Panc1 (cell line): ENCODE data around the gene N4BP3. TPM values are rescaled to one million over a fixed set of nuclear protein-coding genes. Genes with fewer than 3 reads are reported as not detected.
A peak's percentile ranks its signal among the peaks of the same experiment; 100 is the strongest.

Source experiments
- ATAC-seq: fragments of 200-7000 bp; cut with Tn5 transposase; 2 replicates; pipeline ENCODE4 v1.9.1; 2020; ENCODE audit warnings: mild to moderate bottlenecking, moderate library complexity
- BruUV-seq: library from RNA; stranded (reverse); fragments of 400-500 nt; replicated peaks from 2 replicates; lab custom pipeline; 2021; lab: Mats Ljungman, UMichigan
- CTCF ChIA-PET: fragments of 300-600 bp; sonication (Branson Sonifier 250); formaldehyde crosslinking; loops from one replicate; lab custom pipeline; 2022; ENCODE audit warnings: antibody characterized with exemption; lab: Charles Lee
- POLR2A ChIA-PET: fragments of 300-600 bp; sonication (Branson Sonifier 250); formaldehyde crosslinking; loops from one replicate; lab custom pipeline; 2022; ENCODE audit warnings: antibody characterized with exemption; lab: Charles Lee
- DNase-seq: peaks from one replicate; pipeline ENCODE4 v3.0.0-alpha.2; 2010; ENCODE audit warnings: low read depth, low spot score
- H3K27ac ChIP-seq: 2 replicates; pipeline ENCODE4 v1.5.1; 2011; ENCODE audit warnings: mild to moderate bottlenecking, low read length, inconsistent platforms
- H3K27me3 ChIP-seq: fragments of 200-500 bp; sonication (Bioruptor generic); 2 replicates; pipeline ENCODE4 v1.6.0; 2014; ENCODE audit warnings: low read length, inconsistent platforms; ENCODE audit not compliant: control insufficient read depth, insufficient read depth
- H3K36me3 ChIP-seq: fragments of 200-500 bp; sonication (Bioruptor generic); 2 replicates; pipeline ENCODE4 v1.5.1; 2014; ENCODE audit warnings: inconsistent platforms, mild to moderate bottlenecking, low read length, moderate library complexity; ENCODE audit not compliant: control insufficient read depth, insufficient read depth
- H3K4me1 ChIP-seq: 2 replicates; pipeline ENCODE4 v1.5.1; 2011; ENCODE audit warnings: inconsistent platforms, mild to moderate bottlenecking, low read length, moderate library complexity; ENCODE audit not compliant: control insufficient read depth, insufficient read depth
- H3K4me3 ChIP-seq, 2 experiments: 2 replicates each; pipeline ENCODE4 v1.5.1; 2011 to 2012; ENCODE audit warnings: low read depth in 2 of 2, low read length in 2 of 2, mild to moderate bottlenecking in 2 of 2, inconsistent platforms in 1 of 2, moderate library complexity in 1 of 2
- H3K9me3 ChIP-seq: fragments of 200-500 bp; sonication (Bioruptor generic); 2 replicates; pipeline ENCODE4 v1.5.1; 2014; ENCODE audit warnings: low read depth, mild to moderate bottlenecking, inconsistent platforms, low read length, moderate library complexity; ENCODE audit not compliant: control insufficient read depth, insufficient read depth
- CTCF ChIP-seq: fragments of 450-650 bp; IDR thresholded peaks from 2 replicates; pipeline ENCODE4 v1.5.1; 2017; ENCODE audit warnings: mild to moderate bottlenecking
- POLR2AphosphoS5 ChIP-seq: IDR thresholded peaks from 2 replicates; pipeline ENCODE4 v1.6.1; 2012; ENCODE audit warnings: mild to moderate bottlenecking, low read depth, low read length, moderate library complexity
- REST ChIP-seq, 2 experiments: IDR thresholded peaks; 2 replicates each; pipeline ENCODE4 v1.6.1; 2011 to 2012; ENCODE audit warnings: low read depth in 2 of 2, control low read depth in 1 of 2, low read length in 1 of 2, mild to moderate bottlenecking in 1 of 2, moderate library complexity in 1 of 2; ENCODE audit not compliant: insufficient read depth in 1 of 2
- SIN3A ChIP-seq: IDR thresholded peaks from 2 replicates; pipeline ENCODE4 v1.6.1; 2012; ENCODE audit warnings: low read depth, mild to moderate bottlenecking, low read length, moderate library complexity, borderline replicate concordance; ENCODE audit not compliant: insufficient read depth
- TCF7L2 ChIP-seq: IDR thresholded peaks from 2 replicates; pipeline ENCODE4 v1.6.1; 2011; ENCODE audit warnings: mild to moderate bottlenecking, low read depth, low read length, inconsistent platforms
- in situ Hi-C: cut with HindIII; loops from 2 replicates; pipeline ENCODE4 v1.10.0; 2016; ENCODE audit warnings: low sequenced_read_pairs, low pct_unique_long_range_greater_than_20kb
- intact Hi-C: fragments of 100-400 bp; cut with micrococcal nuclease; formaldehyde crosslinking; loops from one replicate; pipeline ENCODE4 v1.10.0; 2022; ENCODE audit not compliant: unreplicated experiment
- total RNA-seq: library from RNA; stranded (reverse); gene quantifications from one replicate; pipeline ENCODE4 v1.2.1, GENCODE V29; 2021; ENCODE audit not compliant: unreplicated experiment

N4BP3 gene
- total RNA-seq, 1 experiment from 2014 or later, result 2.3 TPM

GRCh38 chr5:178068293-178068692 lies 45.0 kb upstream of the N4BP3 start:
- Histone ChIP-seq H3K4me3 (no peak overlapping the region), H3K4me1 (no peaks in the 10 kb centered on the region; the same call in 1 of the 2 replicates), H3K27me3 (no peaks in the 10 kb centered on the region), H3K36me3 (no peaks in the 10 kb centered on the region), H3K9me3 (no peaks in the 10 kb centered on the region), H3K27ac (no peak overlapping the region)
- ATAC-seq, result no peak
- no peak for TF ChIP-seq TCF7L2
- TF ChIP-seq REST (IDR thresholded peaks at IDR 0.05; ENCODE audit: insufficient read depth in 1 of 2, low read depth in 2 of 2, low read length in 1 of 2), result no peak
- TF ChIP-seq POLR2AphosphoS5, result no peak
- TF ChIP-seq SIN3A, result no peak
- no peak for TF ChIP-seq CTCF
- intact Hi-C loops, result no loop called here
- POLR2A ChIA-PET, result no interaction called here
- in situ Hi-C loops, result no loop called here
- CTCF ChIA-PET, result no interaction called here
- no TSS peak for BruUV-seq
- DNase-seq, result no peak

GRCh38 chr5:178069909-178070308 lies 43.4 kb upstream of the N4BP3 start:
- CTCF ChIA-PET, result no interaction called here
- Histone ChIP-seq H3K27ac (no peak overlapping the region), H3K36me3 (no peaks in the 10 kb centered on the region), H3K9me3 (no peaks in the 10 kb centered on the region), H3K4me1 (no peaks in the 10 kb centered on the region; the same call in 1 of the 2 replicates), H3K27me3 (no peaks in the 10 kb centered on the region), H3K4me3 (no peak overlapping the region)
- TF ChIP-seq SIN3A (no peak), CTCF (peak; percentile 71)
- intact Hi-C loops, result no loop called here
- in situ Hi-C loops, result no loop called here
- BruUV-seq, result no TSS peak
- ATAC-seq (peak; percentile 82), DNase-seq (no peak)
- POLR2A ChIA-PET, result no interaction called here
